GM12875 (cell line): ENCODE data around the gene PRAMEF17.
"Not testable (repeated sequence)": the region's sequence is repeated elsewhere in the genome, so short reads cannot be mapped to it uniquely, and the experiment has no call there.

ENCODE experiments used
- H3K4me3 ChIP-seq: one replicate; pipeline ENCODE4 v1.5.1; 2011; ENCODE audit warnings: low read depth, low read length, control low read depth
- TF ChIP-seq, protein P1 (sequence below): IDR thresholded peaks from 2 replicates; pipeline ENCODE4 v1.5.1; 2011; ENCODE audit warnings: low read depth, mild to moderate bottlenecking, control low read depth, inconsistent platforms, low read length, moderate library complexity, borderline replicate concordance; ENCODE audit not compliant: insufficient read depth

The PRAMEF17 gene

DNA sequence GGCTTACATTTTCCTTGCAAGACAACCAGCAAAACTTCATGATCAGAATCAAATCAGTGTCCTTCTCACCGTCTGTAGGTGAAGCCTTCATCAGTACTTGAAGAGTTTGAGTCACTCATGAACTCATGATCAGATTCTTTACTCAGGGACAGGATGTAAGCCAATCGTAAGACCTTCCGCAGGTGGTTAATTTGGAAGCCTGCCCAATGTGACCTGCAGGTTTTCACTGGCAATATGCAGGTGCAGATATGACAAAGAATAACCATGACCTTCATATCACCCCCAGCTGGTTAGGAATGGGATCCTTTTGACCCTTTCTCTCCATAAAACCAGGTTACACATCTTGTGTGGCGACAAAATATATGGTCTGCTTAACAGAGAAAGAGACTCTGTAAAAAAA lies 18.4 kb downstream of the PRAMEF17 start:
- TF ChIP-seq, protein P1, sequence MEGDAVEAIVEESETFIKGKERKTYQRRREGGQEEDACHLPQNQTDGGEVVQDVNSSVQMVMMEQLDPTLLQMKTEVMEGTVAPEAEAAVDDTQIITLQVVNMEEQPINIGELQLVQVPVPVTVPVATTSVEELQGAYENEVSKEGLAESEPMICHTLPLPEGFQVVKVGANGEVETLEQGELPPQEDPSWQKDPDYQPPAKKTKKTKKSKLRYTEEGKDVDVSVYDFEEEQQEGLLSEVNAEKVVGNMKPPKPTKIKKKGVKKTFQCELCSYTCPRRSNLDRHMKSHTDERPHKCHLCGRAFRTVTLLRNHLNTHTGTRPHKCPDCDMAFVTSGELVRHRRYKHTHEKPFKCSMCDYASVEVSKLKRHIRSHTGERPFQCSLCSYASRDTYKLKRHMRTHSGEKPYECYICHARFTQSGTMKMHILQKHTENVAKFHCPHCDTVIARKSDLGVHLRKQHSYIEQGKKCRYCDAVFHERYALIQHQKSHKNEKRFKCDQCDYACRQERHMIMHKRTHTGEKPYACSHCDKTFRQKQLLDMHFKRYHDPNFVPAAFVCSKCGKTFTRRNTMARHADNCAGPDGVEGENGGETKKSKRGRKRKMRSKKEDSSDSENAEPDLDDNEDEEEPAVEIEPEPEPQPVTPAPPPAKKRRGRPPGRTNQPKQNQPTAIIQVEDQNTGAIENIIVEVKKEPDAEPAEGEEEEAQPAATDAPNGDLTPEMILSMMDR, result no peak
- no peak overlapping the region for H3K4me3 ChIP-seq

DNA sequence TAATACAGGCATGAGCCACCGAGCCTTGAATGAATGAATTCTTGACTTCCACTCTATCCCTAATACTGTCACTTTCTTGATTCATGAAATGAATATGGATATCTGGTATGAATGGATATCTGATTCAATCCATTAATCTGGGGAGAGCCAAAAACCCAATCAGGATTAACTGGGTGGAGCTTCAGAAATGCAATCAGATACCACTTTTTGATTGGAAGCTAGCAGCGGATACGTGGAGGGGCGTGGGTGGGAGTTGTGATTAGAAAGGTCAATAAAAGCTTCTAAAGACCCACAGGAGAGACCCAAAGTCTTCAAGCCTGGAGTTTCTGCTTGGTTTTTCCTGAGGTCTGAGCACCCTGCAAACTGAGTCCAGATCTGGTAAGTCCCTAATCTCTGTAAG lies 20.7 kb downstream of the PRAMEF17 start, which contains the start of gene PRAMEF20:
TSS of gene PRAMEF20 (plus strand) at position 301 of the 400 bp plus-strand sequence. CDS start 5,905 bp downstream, outside the sequence.
- not testable (repeated sequence) for H3K4me3 ChIP-seq

DNA sequence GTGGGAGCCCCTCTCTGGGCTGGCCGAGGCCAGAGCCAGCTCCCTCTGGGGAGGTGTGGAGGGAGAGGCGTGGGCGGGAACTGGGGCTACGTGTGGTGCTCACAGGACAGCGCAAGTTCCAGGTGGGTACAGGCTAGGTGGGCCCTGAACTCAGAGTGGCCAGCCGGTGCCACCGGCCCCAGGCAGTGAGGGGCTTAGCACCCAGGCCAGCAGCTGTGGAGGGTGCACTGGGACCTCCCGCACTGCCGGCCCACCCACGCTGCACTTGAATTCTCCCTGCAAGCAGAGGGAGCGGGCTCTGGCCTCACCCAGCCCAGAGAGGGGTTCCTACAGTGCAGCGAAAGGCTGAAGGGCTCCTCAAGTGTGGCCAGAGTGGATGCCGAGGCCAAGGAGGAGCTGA lies 41.1 kb downstream of the PRAMEF17 start:
- no peak overlapping the region for H3K4me3 ChIP-seq
- TF ChIP-seq, protein P1, result no peak

DNA sequence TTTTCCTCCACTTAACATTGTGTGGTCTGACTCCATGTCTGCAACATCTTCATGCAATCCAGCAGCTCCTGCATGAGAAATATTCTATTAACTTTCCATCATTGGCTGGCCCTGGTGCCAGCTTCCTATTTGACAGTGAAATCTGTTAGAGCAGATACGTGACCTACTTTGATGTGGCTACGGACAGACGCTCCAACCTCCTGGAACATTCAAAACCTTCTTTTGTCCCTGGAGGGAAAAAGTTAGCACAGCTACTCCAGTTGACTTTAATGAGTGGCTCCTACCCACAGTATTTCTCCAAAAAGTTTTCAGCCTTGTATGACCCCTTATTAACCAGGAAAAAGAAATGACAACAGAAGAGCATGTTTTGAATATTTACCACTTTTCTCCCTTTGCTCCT lies 42.8 kb downstream of the PRAMEF17 start:
- H3K4me3 ChIP-seq, result no peak overlapping the region
- TF ChIP-seq, protein P1, result no peak

DNA sequence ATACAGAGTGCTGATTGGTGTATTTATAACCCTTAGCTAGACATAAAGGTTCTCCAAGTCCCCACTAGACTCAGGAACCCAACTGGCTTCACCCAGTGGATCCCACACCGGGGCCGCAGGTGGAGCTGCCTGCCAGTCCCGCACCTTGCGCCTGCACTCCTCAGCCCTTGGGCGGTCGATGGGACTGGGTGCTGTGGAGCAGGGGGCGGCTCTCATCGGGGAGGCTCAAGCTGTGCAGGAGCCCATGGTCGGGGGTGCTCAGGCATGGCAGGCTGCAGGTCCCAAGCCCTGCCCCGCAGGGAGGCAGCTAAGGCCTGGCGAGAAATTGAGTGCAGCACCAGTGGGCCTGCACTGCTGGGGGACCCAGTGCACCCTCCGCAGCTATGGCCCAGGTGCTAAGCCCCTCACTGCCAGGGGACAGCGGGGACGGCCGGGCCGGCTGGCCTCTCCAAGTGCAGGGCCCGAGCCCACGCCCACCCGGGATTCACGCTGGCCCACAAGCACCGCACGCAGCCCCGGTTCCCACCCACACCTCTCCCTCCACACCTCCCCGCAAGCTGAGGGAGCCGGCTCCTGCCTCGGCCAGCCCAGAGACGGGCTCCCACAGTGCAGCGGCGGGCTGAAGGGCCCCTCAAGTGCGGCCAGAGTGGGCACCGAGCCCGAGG lies 44.4 kb downstream of the PRAMEF17 start:
- not testable (repeated sequence) for H3K4me3 ChIP-seq

DNA sequence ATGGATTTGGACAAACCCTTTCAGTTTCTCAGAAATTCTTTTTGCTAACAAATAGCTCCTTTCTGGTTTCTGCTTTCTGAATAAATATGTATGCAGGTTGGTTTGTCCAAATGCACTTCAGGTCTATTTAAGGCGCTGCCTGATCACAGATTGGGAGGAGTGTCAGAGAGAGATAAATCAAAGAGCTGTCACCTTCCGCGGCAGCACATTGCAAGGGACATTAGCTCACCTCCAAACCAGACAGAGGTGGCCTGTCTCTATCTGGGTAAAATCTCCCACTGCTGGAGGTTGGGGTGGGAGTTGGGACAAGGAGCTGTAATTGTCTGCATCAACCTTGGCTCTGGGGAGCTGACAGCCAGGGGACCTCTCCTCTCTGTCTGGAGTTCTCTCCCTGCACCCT lies 46.0 kb downstream of the PRAMEF17 start:
- TF ChIP-seq, protein P1, result no peak
- no peak overlapping the region for H3K4me3 ChIP-seq

DNA sequence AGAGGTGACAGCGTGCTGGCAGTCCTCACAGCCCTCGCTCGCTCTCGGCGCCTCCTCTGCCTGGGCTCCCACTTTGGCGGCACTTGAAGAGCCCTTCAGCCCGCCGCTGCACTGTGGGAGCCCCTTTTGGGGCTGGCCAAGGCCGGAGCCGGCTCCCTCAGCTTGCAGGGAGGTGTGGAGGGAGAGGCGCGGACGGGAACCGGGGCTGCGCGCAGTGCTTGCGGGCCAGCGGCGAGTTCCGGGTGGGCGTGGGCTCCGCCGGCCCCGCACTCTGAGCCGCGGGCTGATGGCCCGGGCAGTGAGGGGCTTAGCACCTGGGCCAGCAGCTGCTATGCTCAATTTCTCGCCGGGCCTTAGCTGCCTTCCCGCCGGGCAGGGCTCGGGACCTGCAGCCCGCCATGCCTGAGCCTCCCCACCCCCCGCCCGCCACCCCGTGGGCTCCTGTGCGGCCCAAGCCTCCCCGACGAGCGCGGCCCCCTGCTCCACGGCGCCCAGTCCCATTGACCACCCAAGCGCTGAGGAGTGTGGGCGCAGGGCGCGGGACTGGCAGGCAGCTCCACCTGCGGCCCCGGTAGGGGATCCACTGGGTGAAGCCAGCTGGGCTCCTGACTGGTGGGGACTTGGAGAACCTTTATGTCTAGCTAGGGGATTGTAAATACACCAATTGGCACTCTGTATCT lies 49.8 kb downstream of the PRAMEF17 start:
- H3K4me3 ChIP-seq, result not testable (repeated sequence)
